ENCODE data around the gene NLRP14. TPM values are rescaled to one million over a fixed set of nuclear protein-coding genes. Genes with fewer than 3 reads are reported as not detected.

NLRP14 gene
- total and polyA plus RNA-seq, 9 of the 15 experiments (the other 6 are each of a cell fraction or from before 2014, with no cell fraction given), result 0.27 to 1.2 (median 0.54) TPM

GRCh38 chr11:7079545-7080135, 59.4 kb downstream of the NLRP14 start:
- intact Hi-C loops (cut with micrococcal nuclease) (no loop called here), in situ Hi-C loops (cut with MboI) (loop anchor here (25.0 kb wide), 1 partner anchor 583 kb away; the partner anchor contains the start of gene CYB5R2)
- Histone ChIP-seq H3K27ac (ENCODE audit: extremely low read depth, low read depth, low read length) (no peak overlapping the region; the same call in 1 of the 3 replicates), H3K79me2 (ENCODE audit: control insufficient read depth, insufficient read depth, low read length) (no peaks in the 10 kb centered on the region), H4K20me1 (replicated peaks; ENCODE audit: control insufficient read depth, insufficient read depth, low read length) (no peaks in the 10 kb centered on the region), H3K27me3 (ENCODE audit: control insufficient read depth in 2 of 2, insufficient read depth in 2 of 2, low read length in 2 of 2) (no peaks in the 10 kb centered on the region), H3K9me3 (replicated peaks; ENCODE audit: control insufficient read depth, insufficient read depth, low read depth, low read length) (peaks cover 14% of the 10 kb centered on the region), H2AFZ (ENCODE audit: low read depth, low read length) (no peak overlapping the region), H3K4me3 (no peak overlapping the region), H3K4me2 (ENCODE audit: insufficient read depth, low read length) (no peak overlapping the region), H3K4me1 (replicated peaks in 1 of 2; ENCODE audit: control insufficient read depth in 2 of 2, insufficient read depth in 2 of 2, low read length in 2 of 2) (peaks cover 0 to 8% of the 10 kb centered on the region in 2 experiments; a peak in 2 of 5 replicates), H3K9ac (ENCODE audit: insufficient read depth in 1 of 2, low read depth in 2 of 2, low read length in 2 of 2) (no peak overlapping the region), H3K36me3 (ENCODE audit: control insufficient read depth, insufficient read depth, low read length) (no peaks in the 10 kb centered on the region), H3K9me1 (ENCODE audit: control insufficient read depth, insufficient read depth, low read length) (no peaks in the 10 kb centered on the region)
- ATAC-seq, result no peak; the same call in 2 of the 3 replicates
- ChIA-PET CTCF (ENCODE audit: low intra/inter-chr PET ratio) (no interaction called here), POLR2A (no interaction called here)
- FAIRE-seq, result no peak
- 14% methylated on average over 7 of the region's 7 CpGs for WGBS (ENCODE audit: insufficient coverage, low coverage, missing lambda C conversion rate)
- BruUV-seq (replicated peaks), result no TSS peak
- peak in 3 of 4 experiments; percentile 14 to 33 (median 16) for DNase-seq (ENCODE audit: extremely low read depth in 1 of 4, low spot score in 3 of 4)
- no peak for TF ChIP-seq SNRNP70 (optimal IDR thresholded peaks at IDR 0.05; ENCODE audit: low read depth, low read length)
- peak; percentile 90; the same call in 1 of the 2 replicates for TF ChIP-seq TRIM28 (IDR thresholded peaks at IDR 0.05)
- no peak for TF ChIP-seq ZNF584 (CRISPR knock-in tag; IDR thresholded peaks at IDR 0.05; ENCODE audit: low read depth)
- TF ChIP-seq ZNF518B (CRISPR knock-in tag; IDR thresholded peaks at IDR 0.05), result no peak
- TF ChIP-seq ZNF311 (CRISPR knock-in tag; IDR thresholded peaks at IDR 0.05), result no peak
- TF ChIP-seq ZNF280A (IDR thresholded peaks at IDR 0.05; ENCODE audit: low read depth, partially characterized antibody), result peak; percentile 90
- peak in 1 of 2 experiments; percentile 31; a peak in 1 of 4 replicates for TF ChIP-seq TEAD1 (CRISPR knock-in tag; IDR thresholded peaks at IDR 0.05)
- TF ChIP-seq MEIS2 (IDR thresholded peaks at IDR 0.05; ENCODE audit: partially characterized antibody), result peak; percentile 18
- TF ChIP-seq TBL1XR1 (IDR thresholded peaks at IDR 0.05; ENCODE audit: low read length in 2 of 2), result no peak
- peak; percentile 84 for TF ChIP-seq CBX5 (IDR thresholded peaks at IDR 0.05; ENCODE audit: borderline replicate concordance, low read depth)
- peak; percentile 80 for TF ChIP-seq CBFA2T3 (IDR thresholded peaks at IDR 0.05)
- no peak for TF ChIP-seq USF1 (CRISPR knock-in tag; IDR thresholded peaks at IDR 0.05)
- TF ChIP-seq ZNF561 (CRISPR knock-in tag; conservative IDR thresholded peaks at IDR 0.05), result peak; percentile 99
- TF ChIP-seq ARID1B (IDR thresholded peaks at IDR 0.05), result peak; percentile 78
- TF ChIP-seq MAFF (IDR thresholded peaks at IDR 0.05; ENCODE audit: low read length), result no peak
- TF ChIP-seq FOXM1 (IDR thresholded peaks at IDR 0.05; ENCODE audit: low read depth), result peak; percentile 75
- no peak for TF ChIP-seq FOXM1 (CRISPR knock-in tag; IDR thresholded peaks at IDR 0.05; ENCODE audit: low read depth)
- no peak for TF ChIP-seq ZSCAN29 (IDR thresholded peaks at IDR 0.05)
- no peak for TF ChIP-seq RBM22 (IDR thresholded peaks at IDR 0.05; ENCODE audit: low read depth, low read length, poor library complexity, severe bottlenecking)

Measured in K562 (cell line).